ENCODE data around the gene BFSP2.
"Not testable (repeated sequence)": the region's sequence is repeated elsewhere in the genome, so short reads cannot be mapped to it uniquely, and the experiment has no call there.

BFSP2 gene

DNA sequence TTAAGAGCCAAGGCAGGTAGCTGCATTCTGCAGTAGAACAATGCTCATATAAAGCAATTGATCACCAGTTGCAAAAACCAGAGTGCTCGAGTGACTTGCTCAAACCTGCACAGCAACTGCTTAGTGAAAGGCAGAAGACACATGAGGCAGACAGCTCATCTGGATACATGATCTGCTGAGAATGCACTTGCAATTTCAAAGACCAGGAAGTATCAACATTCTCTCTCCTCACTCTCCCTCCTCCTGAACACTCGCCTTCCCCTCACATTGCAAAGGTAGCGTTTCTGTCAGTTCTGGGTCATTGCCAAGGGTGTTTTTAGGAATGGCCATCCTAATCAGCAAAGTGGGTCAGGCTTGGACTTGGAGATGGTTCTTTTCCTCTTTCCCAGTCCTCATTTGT, 61.0 kb downstream of the BFSP2 start:
- no peak for DNase-seq

DNA sequence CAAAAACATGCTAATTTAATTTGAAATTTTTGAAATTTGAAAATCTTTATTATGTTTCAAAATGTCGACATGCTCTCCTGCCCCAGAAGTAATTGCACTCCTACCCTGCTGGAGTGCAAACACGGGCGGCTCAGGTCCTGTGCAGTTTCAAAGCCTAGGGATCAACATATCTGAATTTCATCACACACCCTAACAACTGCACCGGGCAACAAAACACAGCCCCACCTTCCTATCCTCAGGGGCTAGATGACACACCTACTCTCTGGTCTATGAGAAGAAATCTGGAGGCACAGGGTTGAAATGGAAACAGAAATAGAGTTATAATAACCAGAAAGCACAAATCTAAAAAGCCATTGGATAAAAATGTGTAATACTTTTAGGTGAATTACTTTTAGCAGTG, 61.4 kb downstream of the BFSP2 start:
- DNase-seq: no peak

DNA sequence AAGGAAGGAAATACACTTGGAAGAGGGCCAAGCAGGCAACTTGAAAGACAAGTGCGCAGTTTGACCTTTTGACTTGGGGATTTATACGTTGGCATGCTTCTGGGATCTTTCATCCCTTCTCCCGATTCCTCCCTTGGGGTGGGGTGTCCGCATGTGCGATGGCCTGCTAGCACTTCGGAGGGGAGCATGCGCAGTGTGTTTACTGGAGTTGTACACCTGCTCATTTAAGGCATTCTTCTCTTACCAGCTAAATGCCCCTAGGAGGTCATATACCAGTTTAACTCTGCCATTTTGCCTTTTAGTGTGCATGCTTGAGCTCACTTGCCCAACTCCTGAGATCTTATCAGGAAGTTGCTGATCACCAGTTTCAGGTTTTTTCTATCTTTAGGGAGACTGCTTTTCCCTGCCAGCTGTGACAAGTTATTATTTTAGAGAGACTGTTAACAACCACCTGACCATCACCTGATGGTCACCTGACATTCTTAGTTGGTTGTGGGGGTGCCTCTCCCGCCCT, 63.5 kb downstream of the BFSP2 start:
- peak; percentile 57 for DNase-seq

DNA sequence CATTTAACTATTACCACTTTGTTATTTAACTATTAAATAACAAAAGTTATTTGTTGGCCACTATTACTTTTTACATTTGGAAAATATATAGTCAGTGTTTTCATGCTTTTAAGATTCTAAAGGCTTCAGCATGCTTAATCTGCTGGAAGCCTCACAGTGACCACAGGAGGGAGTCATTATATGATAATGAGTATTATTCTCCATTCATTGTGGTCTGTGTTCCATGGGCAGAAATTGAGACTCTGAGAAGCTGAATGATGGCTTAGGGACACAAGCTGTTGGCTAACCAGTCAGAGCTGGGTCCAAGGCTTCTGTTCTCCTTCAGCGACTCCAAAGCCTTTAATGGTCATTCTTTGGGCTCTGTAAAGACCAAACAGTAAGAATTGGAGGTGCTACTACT, 64.7 kb downstream of the BFSP2 start:
- DNase-seq: peak; percentile 5

DNA sequence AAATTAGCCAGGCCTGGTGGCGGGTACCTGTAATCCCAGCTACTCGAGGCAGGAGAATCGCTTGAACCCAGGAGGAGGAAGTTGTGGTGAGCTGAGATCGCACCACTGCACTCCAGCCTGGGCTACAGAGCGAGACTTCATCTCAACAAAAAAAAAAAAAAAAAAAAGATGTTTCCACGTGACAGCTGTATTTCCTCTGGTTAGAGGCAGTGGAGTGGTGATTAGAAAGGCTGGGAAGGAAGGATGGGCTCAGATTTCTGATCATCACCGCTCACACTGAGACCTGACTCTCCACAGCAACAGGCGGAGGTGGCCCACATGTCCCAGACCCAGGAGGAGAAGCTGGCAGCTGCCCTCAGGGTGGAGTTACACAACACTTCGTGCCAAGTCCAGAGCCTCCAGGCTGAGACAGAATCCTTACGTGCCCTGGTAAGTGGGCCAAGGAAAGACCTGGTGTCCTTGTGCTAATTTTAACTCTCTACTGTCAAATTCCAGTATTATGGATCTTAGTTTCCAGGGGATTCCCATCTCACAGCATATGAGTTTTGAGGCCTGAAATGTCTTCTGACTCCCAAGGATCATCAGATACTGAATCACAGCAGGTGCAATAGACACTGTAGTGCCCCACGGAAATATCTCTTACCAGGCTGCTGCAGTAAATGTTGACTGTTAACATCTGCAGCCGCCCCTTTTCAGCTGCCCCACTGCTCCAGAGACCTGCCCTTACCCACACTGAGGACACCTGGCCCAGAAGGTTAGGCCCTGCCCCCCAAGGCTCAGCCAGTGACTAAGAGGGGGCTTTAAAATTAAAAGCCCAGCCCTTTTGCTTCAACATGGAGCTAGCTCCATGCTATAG, 66.9 kb downstream of the BFSP2 start:
- DNase-seq: no peak

DNA sequence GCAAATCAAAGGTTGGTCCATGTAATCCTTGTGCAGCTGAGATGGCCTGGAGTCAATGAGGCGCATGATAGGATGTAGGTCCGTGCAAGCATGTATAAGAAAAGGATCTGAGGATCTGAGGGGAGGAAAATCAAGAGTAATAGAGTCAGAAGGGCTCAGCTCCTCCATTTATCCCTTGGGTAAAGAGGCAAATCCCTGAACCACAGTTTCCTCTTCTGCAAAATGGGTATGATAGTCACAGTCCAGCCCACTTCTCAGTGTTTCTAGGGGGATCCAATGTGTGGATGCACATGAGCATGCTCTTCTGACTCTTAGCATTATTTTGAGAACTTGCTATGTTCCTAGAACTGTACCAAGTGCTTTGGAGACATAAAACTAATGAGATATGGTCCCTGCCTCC, 67.9 kb downstream of the BFSP2 start:
- no peak for DNase-seq

DNA sequence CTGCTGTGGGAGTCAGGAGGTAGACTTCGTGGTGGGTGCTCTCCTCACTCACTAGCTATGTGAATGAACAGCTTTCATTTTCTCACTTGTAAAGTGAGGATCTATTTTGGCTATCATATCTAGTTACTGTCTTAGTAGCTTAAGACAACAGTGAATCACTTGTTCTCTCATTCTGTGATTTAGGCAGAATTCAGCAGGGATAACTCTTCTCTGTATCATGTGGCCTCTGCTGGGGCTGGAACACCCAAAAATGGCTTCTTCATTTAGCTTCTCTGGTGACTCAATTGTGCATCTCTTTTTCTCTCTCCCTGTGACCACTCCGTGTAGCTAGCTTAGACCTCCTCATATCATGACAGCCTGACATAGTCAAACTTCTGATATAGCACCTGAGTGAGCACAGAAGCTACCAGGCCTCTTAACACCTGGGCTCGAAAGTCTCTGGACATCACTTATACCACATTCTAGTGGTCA, 68.4 kb downstream of the BFSP2 start:
- DNase-seq: no peak

DNA sequence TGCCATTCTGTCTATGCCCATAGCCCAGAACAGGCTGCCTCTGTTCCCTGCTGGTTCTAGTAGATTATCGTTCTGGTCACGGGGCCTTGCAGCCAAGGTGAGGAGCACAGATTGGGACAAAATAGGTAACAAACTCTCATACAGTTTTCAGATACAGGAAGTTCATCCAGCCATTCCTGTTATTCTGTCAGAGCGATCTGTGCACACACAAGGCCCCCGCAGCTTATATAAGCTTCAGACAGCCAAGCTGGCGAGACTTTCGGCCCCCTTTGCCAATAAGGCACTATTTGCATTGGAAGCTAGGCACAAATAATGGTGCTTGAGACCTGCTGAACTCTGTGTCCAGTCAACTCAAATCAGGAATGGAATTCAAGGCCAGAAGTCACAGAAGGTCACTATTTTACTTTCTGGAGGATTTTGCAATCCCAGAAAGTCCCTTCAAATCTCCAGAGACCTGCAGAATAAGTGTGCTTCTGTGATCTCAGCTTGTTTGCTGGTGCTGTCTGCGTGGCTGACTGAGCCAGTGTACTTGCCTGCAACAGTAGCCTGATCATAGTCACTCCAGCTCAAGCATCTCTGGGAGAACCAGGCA, 69.4 kb downstream of the BFSP2 start:
- no peak for DNase-seq

DNA sequence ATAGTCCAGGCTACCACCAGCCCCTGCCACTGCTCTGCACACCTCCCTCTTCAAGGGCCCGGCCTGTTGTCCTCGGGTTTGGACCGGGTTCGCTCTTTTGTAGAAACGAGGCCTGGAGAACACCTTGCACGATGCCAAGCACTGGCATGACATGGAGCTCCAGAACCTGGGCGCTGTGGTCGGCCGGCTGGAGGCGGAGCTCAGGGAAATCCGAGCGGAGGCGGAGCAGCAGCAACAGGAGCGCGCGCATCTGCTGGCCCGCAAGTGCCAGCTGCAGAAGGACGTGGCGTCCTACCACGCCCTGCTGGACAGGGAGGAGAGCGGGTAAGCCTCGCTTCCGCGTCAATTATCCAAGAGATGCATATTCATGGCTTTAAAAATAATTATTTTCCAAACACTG, 72.4 kb downstream of the BFSP2 start:
- no peak for DNase-seq

DNA sequence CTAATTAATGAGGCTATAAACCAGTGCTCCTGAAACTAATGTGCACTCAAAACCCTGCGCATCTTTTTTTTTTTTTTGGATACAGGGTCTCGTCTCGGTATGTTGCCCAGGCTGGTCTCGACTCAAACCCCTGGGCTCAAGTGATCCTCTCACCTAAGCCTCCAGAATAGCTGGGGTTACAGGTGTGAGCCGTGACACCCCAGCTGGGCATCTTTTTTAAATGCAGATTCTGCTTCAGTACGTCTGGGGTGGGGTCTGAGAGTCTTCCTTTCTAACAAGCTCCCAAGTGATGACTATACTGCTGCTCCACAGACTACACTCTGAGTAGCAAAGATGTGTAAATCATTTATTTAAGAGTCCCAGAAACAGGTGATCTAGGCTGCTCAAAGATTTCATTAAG, 73.0 kb downstream of the BFSP2 start:
- DNase-seq: no peak

DNA sequence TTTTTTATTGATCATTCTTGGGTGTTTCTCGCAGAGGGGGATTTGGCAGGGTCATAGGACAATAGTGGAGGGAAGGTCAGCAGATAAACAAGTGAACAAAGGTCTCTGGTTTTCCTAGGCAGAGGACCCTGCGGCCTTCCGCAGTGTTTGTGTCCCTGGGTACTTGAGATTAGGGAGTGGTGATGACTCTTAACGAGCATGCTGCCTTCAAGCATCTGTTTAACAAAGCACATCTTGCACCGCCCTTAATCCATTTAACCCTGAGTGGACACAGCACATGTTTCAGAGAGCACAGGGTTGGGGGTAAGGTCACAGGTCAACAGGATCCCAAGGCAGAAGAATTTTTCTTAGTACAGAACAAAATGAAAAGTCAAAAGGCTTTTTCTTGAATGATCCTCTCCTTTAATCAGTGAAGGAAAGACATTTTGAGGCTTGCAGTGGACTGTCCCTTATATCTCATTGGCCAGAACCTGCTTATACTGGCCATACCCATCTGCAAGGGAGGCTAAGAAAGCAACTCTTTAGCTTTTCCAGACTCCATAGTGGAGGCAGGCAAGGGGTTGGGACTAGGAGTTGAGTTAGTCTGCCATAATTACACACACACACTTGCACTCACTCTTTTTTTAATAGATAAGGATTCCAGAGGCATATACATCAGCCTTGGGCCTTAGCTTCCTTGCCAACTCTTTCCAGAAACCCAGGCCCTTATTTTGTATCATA, 73.8 kb downstream of the BFSP2 start:
- not testable (repeated sequence) for DNase-seq

DNA sequence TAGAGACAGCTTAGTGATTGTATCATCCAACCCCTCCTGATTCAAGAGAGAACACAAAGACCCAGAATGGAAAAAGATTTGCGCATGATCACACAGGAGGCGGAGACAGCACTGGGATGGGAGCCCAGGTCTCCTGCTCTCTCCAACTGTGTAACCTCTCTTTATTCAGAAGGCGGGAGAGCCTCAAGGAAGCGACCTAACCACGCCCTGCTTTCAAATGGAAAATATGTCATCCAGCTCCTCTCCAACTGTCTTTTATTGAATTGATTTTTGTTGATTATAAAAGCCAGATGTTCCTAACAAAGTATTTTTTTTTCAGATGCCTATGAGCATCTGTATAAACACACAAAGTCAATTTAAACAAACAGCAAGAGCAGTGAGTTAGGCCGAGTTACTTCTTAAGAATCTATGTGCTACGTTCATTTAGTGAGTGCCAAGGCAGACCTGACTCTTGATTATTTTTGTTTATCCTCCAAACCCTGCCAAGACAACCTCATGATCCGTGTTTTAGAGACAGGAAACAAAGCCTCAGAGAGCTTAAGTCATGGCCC, 74.5 kb downstream of the BFSP2 start:
- no peak for DNase-seq

DNA sequence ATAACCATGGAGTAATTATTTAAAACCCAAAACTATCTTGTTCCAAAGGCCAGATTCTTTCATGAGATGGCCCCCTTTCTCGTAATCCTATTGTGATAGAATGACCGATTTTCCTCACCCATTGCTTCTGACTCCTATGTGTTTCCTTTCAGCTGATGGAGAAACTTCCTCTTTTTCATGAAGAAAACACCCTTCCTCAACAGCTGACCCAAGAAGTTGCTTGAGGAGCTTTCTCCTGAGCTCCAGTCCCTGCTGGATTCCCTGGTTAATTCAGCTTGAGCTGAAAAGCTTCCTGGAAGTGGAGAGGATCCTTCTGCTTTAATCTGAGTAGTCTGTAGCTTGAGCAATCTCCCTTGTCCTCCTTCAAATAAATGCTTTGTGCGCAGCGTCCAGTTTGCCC, 75.0 kb downstream of the BFSP2 start:
- no peak for DNase-seq

DNA sequence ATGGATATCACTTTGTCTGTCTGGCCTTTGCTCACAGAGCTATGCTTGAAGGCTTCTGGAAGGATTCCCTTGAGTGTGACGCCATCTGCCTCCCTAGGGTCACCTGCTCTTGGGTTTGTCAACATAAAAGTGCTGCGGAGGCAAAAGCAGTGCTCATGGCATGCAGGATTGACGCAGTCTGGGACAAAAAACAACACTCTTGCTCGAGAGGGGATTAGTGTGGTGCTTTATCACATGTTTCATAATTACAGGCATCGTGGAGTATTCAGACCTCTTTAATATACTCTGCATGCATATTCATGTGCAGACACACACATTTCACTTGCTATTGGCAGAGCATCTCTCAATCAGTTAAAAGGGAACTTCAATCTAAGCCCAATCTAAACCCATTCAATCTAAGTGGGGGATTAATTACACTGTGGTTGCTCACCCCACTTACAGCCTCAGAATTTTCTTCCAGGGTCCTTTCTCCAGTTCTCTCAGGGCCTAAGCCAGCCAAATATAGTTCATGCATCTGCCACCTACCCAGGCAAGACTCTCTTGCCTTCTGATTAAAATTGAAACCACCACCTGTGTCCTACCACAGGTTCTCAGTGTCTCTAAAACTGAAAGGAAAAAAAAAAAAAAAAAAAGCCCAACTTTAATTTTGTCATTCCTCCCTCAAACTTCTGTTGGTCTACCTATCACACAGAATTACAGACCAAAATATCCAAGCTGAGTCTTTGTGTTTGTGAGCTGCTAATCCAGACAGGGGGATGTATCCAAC, 75.6 kb downstream of the BFSP2 start:
- DNase-seq: no peak

DNA sequence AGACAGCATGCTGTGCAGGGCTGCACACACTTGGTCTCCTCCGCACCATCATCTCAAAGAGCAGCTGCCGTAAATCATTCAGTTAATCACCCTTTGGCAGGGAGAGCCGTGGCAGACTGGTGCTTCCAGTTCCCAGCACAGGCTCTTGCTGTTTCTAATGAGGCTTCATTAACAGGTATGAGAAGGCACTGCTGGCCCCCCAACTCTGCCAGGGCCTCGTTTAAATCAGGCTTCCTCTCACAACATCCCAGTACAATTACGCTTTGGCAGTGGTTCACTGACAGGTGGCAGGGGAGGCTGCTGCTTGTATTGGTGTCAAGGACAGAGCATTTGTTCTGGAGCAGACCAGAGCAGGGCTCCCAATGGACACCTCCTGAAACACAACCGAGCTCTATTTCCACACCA, 77.1 kb downstream of the BFSP2 start:
- DNase-seq: peak; percentile 99

DNA sequence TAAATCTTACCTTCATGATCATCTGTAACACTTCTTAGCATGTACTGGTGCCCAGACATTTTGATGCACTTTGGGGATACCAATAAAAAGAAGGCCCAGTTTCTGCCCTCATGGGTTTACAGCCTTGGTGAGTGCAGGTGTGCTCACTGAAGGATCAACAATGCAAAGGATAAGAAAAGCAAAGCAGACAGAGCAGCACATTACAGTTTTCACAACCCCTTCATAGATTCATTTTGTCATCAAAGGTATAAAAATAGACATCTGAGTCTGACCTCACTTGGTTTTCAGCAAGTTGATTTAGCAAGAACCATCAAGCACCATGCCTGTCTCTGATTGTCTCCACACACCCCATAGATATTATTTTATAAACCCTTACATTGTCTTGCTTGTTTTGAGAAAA, 77.6 kb downstream of the BFSP2 start:
- no peak for DNase-seq

DNA sequence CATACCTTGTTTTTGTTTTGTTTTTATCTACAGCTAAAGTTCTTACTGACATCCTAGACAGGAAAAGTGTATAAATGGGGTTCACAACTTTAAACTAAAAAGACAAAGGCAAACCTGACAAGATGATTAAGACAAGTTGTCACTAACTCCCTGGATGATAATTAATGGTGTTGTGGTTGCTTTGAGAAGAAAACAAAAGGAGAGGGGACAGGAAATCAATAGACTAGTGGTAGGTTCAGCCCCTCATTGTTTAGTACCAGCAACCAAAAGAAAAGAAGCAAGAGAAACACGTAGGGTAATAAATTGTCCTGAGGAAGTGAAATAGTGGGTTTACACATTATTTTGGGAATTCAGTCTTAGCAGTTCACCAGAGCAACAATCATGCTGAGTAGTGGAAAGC, 78.8 kb downstream of the BFSP2 start:
- DNase-seq: peak; percentile 7

DNA sequence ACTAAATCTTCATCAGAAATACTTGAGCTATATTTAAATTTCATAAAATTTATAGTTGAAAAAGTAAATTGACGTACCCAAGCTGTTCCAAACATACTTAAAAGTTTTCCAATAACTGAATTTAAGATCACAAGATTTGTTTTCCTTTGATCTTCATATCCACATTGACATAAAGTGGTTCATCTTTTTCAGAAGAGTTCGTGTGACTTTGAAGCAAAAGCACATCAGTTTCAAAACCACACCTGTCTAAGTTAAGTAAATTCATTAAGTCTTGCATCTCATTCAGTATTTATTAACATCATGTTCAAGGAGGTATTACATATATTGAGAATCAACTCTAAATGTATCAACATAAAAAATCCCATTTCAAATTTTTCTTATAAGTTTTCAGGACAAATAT, 79.5 kb downstream of the BFSP2 start:
- no peak for DNase-seq

DNA sequence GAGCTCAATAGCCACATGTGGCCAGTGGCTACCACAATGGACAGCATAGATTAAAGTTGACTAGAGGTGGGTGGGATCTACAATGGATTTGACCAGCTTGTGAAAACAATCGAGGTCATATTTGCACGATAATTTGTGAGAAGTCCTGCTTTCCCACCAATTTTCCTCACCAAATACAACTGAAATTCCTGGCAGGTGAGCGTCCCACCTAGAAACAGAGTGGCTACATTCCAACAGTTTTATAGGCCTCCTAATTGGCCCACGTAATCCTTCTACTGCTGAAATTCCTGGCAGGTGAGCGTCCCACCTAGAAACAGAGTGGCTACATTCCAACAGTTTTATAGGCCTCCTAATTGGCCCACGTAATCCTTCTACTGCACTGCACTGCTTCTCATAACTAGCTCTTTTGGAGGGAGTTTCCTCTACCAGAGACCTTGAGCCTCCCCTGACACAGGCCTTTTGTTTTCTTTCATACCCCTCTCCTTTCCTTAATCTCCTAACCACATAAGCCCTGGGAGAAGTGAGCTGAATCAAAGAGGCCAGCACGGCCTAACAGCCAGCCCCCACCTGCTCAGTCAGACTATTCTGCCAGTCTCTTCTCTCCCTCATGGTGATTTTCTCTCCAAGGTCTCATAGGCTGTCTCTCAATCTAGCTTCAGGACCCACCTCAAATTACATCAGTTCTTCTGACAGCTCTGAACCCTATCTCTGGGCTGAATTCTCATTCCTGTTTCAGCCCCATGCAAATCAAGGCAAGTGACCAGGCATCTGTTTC, 80.2 kb downstream of the BFSP2 start:
- no peak for DNase-seq

DNA sequence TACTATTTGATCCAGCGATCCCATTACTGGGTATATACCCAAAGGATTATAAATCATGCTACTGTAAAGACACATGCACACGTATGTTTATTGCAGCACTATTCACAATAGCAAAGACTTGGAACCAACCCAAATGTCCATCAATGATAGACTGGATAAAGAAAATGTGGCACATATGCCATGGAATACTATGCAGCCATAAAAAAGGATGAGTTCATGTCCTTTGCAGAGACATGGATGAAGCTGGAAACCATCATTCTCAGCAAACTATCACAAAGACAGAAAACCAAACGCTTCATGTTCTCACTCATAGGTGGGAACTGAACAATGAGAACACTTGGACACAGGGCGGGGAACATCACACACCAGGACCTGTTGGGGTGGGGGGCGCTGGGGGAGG, 82.6 kb downstream of the BFSP2 start:
- DNase-seq: not testable (repeated sequence)

DNA sequence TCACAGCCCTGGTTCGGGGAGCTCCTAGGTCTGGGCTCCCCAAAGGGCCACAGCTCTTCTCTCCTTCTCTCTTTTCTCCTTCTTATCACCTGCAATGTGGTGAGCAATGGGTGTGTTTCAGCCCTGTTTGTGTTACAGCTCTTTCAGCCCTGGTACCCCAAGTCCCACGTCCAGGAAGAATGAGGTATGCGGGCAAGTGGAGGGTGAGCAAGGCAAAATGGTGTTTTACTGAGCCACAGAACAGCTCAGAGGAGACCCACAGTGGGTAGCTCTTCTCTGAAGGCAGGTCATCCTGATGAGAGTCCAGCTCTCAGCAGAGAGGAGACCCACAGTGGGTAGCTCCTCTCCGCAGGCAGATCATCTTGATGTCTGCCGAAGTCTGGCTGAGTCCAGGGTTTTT, 86.8 kb downstream of the BFSP2 start:
- DNase-seq: no peak

DNA sequence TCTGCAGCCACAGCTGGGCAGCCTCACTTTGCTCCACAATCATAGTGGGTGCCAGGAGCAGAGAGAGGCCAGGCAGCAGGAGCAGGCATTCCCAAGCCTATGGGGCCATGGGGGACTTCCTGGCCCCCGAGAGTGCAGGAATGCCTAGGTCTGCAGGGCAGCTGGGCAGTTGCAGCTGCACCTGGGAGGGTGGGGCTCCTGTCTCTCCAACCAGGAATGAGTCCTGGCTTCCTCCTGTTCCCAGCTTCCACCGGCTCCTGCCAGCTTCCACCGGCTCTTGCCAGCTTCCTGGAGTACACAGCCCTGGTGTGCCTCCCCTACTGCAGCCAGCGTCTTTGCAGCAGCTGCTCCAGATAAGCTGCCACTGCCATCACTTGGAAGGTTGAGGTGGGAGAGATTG, 87.3 kb downstream of the BFSP2 start:
- no peak for DNase-seq

All from NCI-H1105 treated with DMSO at 0.1 percent for 48 hours (cell line).